Stimulated activated CD4-positive, alpha-beta T cell treated with anti-CD3 and anti-CD28 coated beads, TNF-alpha, amount 100 ng/mL, for 24 hours (primary cell): ENCODE measurements around the gene SLC6A2.
A peak's percentile ranks its signal among the peaks of the same experiment; 100 is the strongest.
"Not testable (repeated sequence)": the region's sequence is repeated elsewhere in the genome, so short reads cannot be mapped to it uniquely, and the experiment has no call there.

Experiments
- DNase-seq, 3 experiments: peaks; one replicate each; pipeline ENCODE4 v3.0.0-alpha.2; 2020; ENCODE audit warnings: low read depth in 3 of 3

The SLC6A2 gene

GRCh38 chr16:55710466-55710865 is 54.7 kb downstream of the SLC6A2 start:
- no peak for DNase-seq

- DNase-seq = peak; percentile 41 to 58 (median 45)
Measured at GRCh38 chr16:55711959-55712876, 56.4 kb downstream of the SLC6A2 start.

GRCh38 chr16:55713103-55713502 is 57.3 kb downstream of the SLC6A2 start:
- DNase-seq = no peak

GRCh38 chr16:55717326-55717725 is 61.5 kb downstream of the SLC6A2 start:
- no peak for DNase-seq

- no peak for DNase-seq
Measured at GRCh38 chr16:55725055-55725777, 69.4 kb downstream of the SLC6A2 start.

- no peak for DNase-seq
Measured at GRCh38 chr16:55728797-55729196, 73.0 kb downstream of the SLC6A2 start.

- no peak for DNase-seq
Measured at GRCh38 chr16:55730115-55730514, 74.3 kb downstream of the SLC6A2 start.

GRCh38 chr16:55732496-55732895 is 76.7 kb downstream of the SLC6A2 start:
- DNase-seq = no peak

GRCh38 chr16:55734665-55735064 is 78.9 kb downstream of the SLC6A2 start:
- DNase-seq = no peak

- no peak for DNase-seq
Measured at GRCh38 chr16:55735120-55735781, 79.5 kb downstream of the SLC6A2 start.

GRCh38 chr16:55736671-55737070 is 80.9 kb downstream of the SLC6A2 start:
- DNase-seq = no peak

GRCh38 chr16:55737318-55737717 is 81.5 kb downstream of the SLC6A2 start:
- no peak for DNase-seq

- no peak for DNase-seq
Measured at GRCh38 chr16:55737966-55738365, 82.2 kb downstream of the SLC6A2 start.

GRCh38 chr16:55746081-55746480 is 90.3 kb downstream of the SLC6A2 start:
- DNase-seq = no peak

GRCh38 chr16:55747785-55748184 is 92.0 kb downstream of the SLC6A2 start:
- no peak for DNase-seq

- DNase-seq = not testable (repeated sequence)
Measured at GRCh38 chr16:55752465-55753144, 96.8 kb downstream of the SLC6A2 start.

GRCh38 chr16:55753145-55753631 is 97.4 kb downstream of the SLC6A2 start:
- DNase-seq = peak in 1 of 3 experiments; percentile 2
